ENCODE data around the gene BSDC1. TPM values are rescaled to one million over a fixed set of nuclear protein-coding genes. Genes with fewer than 3 reads are reported as not detected.
A peak's percentile ranks its signal among the peaks of the same experiment; 100 is the strongest.

The BSDC1 gene
- total RNA-seq, 1 donor from 2014 or later: 79.0 TPM

DNA sequence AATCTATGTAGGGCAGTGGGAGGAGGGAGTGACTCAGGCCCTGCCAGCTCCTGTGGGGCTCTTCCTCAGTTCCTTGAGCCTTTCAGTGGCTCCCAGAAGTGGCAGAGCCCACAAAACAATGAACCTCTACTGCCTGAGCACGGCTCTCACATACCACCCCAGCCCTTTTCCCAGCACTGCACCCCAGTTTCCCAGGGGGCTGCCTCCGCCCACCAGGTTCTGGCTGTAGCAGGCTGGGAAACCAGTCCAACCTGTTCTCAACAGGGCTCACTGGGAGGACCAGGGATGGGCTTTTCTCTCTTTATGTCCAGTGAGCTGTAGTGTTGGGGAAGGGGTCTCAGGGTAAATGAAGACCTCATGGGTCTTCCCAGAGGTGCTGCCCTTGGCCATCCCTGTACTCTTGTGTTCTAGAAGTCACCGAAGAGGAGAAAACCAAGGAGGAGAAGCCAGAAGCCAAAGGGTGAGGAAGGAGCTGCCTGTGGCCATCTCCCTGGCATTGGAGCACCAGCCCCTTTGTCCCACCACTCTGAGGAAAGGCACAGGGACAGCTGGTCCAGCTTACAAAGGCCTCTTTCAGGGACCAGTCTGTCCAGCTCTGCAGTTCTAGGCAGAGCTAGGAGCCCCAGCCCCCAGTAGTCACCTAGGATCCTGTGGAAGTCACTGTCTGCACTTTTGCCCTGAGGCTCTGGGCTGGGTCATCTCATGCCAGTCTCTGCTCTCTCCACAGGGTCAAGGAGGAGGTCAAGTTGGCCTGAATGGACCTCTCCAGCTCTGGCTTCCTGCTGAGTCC, 61.8 kb downstream of the BSDC1 start:
- TF ChIP-seq CTCF (IDR thresholded peaks at IDR 0.05; ENCODE audit: unreplicated experiment): no peak
- peak overlapping the region; percentile 48 for H3K27ac Mint-ChIP-seq (ENCODE audit: unreplicated experiment)
- DNase-seq (ENCODE audit: low spot score): no peak
- H3K4me3 Mint-ChIP-seq (ENCODE audit: unreplicated experiment): peak overlapping the region; percentile 71
- peaks cover 27% of the 10 kb centered on the region for H3K4me1 Mint-ChIP-seq (ENCODE audit: unreplicated experiment)
- peaks cover 50% of the 10 kb centered on the region for H3K36me3 Mint-ChIP-seq (ENCODE audit: low read depth, unreplicated experiment)
- peaks cover 21% of the 10 kb centered on the region for H3K27me3 Mint-ChIP-seq (ENCODE audit: unreplicated experiment)
- no peaks in the 10 kb centered on the region for H3K9me3 Mint-ChIP-seq (ENCODE audit: unreplicated experiment)

DNA sequence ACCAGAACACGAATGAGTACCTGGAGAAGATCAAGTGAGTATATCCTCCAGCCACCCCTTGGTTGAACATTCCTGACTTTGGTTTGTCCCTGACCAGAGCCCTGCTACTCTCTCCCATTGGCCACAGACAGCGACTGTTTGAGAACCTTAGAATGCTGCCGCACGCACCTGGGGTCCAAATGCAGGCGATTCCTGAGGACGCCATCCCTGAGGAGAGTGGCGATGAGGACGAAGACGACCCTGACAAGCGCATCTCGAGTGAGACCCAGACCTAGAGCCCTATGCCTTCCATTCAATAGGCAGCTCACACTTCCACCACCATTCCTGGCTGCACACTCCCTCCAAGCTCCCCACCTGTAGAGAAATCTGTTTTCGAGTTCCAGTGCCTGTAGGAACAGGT, 62.7 kb downstream of the BSDC1 start:
- Mint-ChIP-seq H3K36me3 (ENCODE audit: low read depth, unreplicated experiment) (peaks cover 51% of the 10 kb centered on the region), H3K4me3 (ENCODE audit: unreplicated experiment) (no peak overlapping the region), H3K9me3 (ENCODE audit: unreplicated experiment) (no peaks in the 10 kb centered on the region), H3K27ac (ENCODE audit: unreplicated experiment) (peak overlapping the region; percentile 1), H3K27me3 (ENCODE audit: unreplicated experiment) (peaks cover 16% of the 10 kb centered on the region), H3K4me1 (ENCODE audit: unreplicated experiment) (peaks cover 19% of the 10 kb centered on the region)
- no peak for DNase-seq (ENCODE audit: low spot score)
- TF ChIP-seq CTCF (IDR thresholded peaks at IDR 0.05; ENCODE audit: unreplicated experiment): no peak

GRCh38 chr1:32330558-32331151, 63.6 kb downstream of the BSDC1 start:
- H3K36me3 Mint-ChIP-seq (ENCODE audit: low read depth, unreplicated experiment): peaks cover 51% of the 10 kb centered on the region
- H3K4me1 Mint-ChIP-seq (ENCODE audit: unreplicated experiment): peaks cover 19% of the 10 kb centered on the region
- H3K4me3 Mint-ChIP-seq (ENCODE audit: unreplicated experiment): peak overlapping the region; percentile 3
- no peak for TF ChIP-seq CTCF (IDR thresholded peaks at IDR 0.05; ENCODE audit: unreplicated experiment)
- no peak for DNase-seq (ENCODE audit: low spot score)
- H3K9me3 Mint-ChIP-seq (ENCODE audit: unreplicated experiment): no peaks in the 10 kb centered on the region
- H3K27ac Mint-ChIP-seq (ENCODE audit: unreplicated experiment): peak overlapping the region; percentile 44
- peaks cover 15% of the 10 kb centered on the region for H3K27me3 Mint-ChIP-seq (ENCODE audit: unreplicated experiment)

DNA sequence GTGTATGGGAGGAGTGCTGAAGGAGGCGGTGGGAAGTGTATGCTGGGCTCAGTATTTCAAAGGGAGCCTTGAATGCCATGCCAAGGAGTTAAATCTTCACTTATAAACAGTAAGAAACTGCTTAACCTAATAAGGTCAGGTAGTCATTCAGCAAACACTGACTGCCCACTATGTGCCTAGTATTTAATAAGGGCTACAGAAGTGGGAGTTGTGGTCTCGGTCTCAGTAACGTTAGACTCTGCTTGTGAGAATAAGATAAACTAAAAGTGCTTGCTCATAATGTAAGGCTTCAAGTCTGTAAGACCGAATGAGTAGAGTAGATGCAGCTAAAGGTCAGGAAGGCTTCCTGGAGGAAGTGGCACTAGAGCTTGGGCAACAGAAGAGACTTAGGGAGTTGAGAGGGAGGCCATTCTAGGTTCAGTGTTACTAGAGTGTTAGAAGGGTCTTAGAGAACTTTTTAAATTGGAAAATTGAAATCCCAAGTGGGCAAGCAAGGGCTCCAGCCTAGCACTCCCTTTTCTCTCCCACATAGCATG, 64.2 kb downstream of the BSDC1 start:
- Mint-ChIP-seq H3K27ac (ENCODE audit: unreplicated experiment) (no peak overlapping the region), H3K4me3 (ENCODE audit: unreplicated experiment) (no peak overlapping the region), H3K4me1 (ENCODE audit: unreplicated experiment) (peaks cover 19% of the 10 kb centered on the region), H3K27me3 (ENCODE audit: unreplicated experiment) (peaks cover 14% of the 10 kb centered on the region), H3K9me3 (ENCODE audit: unreplicated experiment) (no peaks in the 10 kb centered on the region), H3K36me3 (ENCODE audit: low read depth, unreplicated experiment) (peaks cover 58% of the 10 kb centered on the region)
- TF ChIP-seq CTCF (IDR thresholded peaks at IDR 0.05; ENCODE audit: unreplicated experiment): no peak
- no peak for DNase-seq (ENCODE audit: low spot score)

- peaks cover 48% of the 10 kb centered on the region for H3K36me3 Mint-ChIP-seq (ENCODE audit: low read depth, unreplicated experiment)
- H3K27me3 Mint-ChIP-seq (ENCODE audit: unreplicated experiment): peaks cover 2% of the 10 kb centered on the region
- H3K9me3 Mint-ChIP-seq (ENCODE audit: unreplicated experiment): no peaks in the 10 kb centered on the region
- H3K4me3 Mint-ChIP-seq (ENCODE audit: unreplicated experiment): no peak overlapping the region
- no peak for DNase-seq (ENCODE audit: low spot score)
- no peak for TF ChIP-seq CTCF (IDR thresholded peaks at IDR 0.05; ENCODE audit: unreplicated experiment)
- no peak overlapping the region for H3K27ac Mint-ChIP-seq (ENCODE audit: unreplicated experiment)
- peaks cover 11% of the 10 kb centered on the region for H3K4me1 Mint-ChIP-seq (ENCODE audit: unreplicated experiment)
Measured at GRCh38 chr1:32327204-32327603, 67.0 kb downstream of the BSDC1 start.
